ENCODE results near the gene CITED4. TPM values are rescaled to one million over a fixed set of nuclear protein-coding genes. Genes with fewer than 3 reads are reported as not detected.

The CITED4 gene
- total and polyA plus RNA-seq, 2 donors (not counting 1 experiment from before 2014, with no cell fraction given), result 0.20 to 1.7 TPM

GRCh38 chr1:40841602-40842001 lies 20.6 kb downstream of the CITED4 start:
- Histone ChIP-seq H3K27me3 (ENCODE audit: control insufficient read depth, insufficient read depth, low read length) (no peaks in the 10 kb centered on the region), H3K4me1 (ENCODE audit: control insufficient read depth, extremely low read depth, insufficient read depth, low read length) (no peaks in the 10 kb centered on the region), H3K79me2 (ENCODE audit: control insufficient read depth, insufficient read depth, low read length) (no peaks in the 10 kb centered on the region), H3K4me2 (ENCODE audit: extremely low read depth, insufficient read depth, low read length) (no peak overlapping the region), H3K9me3 (ENCODE audit: control insufficient read depth, insufficient read depth, low read depth, low read length) (no peaks in the 10 kb centered on the region), H3K4me3 (replicated peaks in 1 of 4; ENCODE audit: control extremely low read depth in 1 of 4, insufficient read depth in 1 of 4, low read depth in 3 of 4, low read length in 4 of 4) (no peak overlapping the region), H3K9ac (ENCODE audit: insufficient read depth, low read length) (no peak overlapping the region), H3K27ac (ENCODE audit: insufficient read depth, low read length) (no peak overlapping the region), H2AFZ (ENCODE audit: low read length) (no peak overlapping the region), H3K36me3 (ENCODE audit: control insufficient read depth, insufficient read depth, low read length) (no peaks in the 10 kb centered on the region), H4K20me1 (ENCODE audit: control insufficient read depth, extremely low read depth, insufficient read depth, low read length) (no peaks in the 10 kb centered on the region)
- no peak for DNase-seq (ENCODE audit: low read depth in 2 of 2)
- TF ChIP-seq, protein P1, sequence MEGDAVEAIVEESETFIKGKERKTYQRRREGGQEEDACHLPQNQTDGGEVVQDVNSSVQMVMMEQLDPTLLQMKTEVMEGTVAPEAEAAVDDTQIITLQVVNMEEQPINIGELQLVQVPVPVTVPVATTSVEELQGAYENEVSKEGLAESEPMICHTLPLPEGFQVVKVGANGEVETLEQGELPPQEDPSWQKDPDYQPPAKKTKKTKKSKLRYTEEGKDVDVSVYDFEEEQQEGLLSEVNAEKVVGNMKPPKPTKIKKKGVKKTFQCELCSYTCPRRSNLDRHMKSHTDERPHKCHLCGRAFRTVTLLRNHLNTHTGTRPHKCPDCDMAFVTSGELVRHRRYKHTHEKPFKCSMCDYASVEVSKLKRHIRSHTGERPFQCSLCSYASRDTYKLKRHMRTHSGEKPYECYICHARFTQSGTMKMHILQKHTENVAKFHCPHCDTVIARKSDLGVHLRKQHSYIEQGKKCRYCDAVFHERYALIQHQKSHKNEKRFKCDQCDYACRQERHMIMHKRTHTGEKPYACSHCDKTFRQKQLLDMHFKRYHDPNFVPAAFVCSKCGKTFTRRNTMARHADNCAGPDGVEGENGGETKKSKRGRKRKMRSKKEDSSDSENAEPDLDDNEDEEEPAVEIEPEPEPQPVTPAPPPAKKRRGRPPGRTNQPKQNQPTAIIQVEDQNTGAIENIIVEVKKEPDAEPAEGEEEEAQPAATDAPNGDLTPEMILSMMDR (conservative IDR thresholded peaks at IDR 0.05 in 1 of 2, IDR thresholded peaks at IDR 0.05 in 1 of 2; ENCODE audit: low read depth in 1 of 2, low read length in 2 of 2), result no peak
- no peak for TF ChIP-seq EZH2 (IDR thresholded peaks at IDR 0.05; ENCODE audit: low read length, missing control alignments)

- Histone ChIP-seq H3K4me2 (ENCODE audit: extremely low read depth, insufficient read depth, low read length) (no peak overlapping the region), H3K9me3 (ENCODE audit: control insufficient read depth, insufficient read depth, low read depth, low read length) (no peaks in the 10 kb centered on the region)
Measured at GRCh38 chr1:40840526-40841323, 21.4 kb downstream of the CITED4 start.

DNA sequence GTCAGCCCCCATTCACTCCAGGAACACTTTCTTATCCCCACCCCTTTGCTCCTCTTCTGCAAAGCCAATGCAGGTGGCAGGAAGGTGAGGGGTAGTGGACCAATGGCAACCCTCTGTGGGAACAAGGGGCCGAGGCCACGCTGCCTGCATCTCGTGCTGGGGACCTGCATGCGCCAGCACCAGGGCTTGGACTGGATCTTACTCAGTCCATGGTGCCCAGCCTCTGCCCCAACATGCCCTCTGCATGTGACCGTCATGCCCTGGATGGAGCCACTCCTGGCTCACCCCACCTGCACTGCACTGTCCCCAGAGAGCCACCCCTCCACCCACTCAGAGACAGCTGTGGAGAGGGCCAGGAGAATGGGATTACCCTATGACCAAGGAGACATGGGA lies 22.2 kb downstream of the CITED4 start:
- H3K36me3 ChIP-seq (ENCODE audit: control insufficient read depth, insufficient read depth, low read length), result no peaks in the 10 kb centered on the region
- peaks cover 3% of the 10 kb centered on the region for H3K27me3 ChIP-seq (ENCODE audit: control insufficient read depth, insufficient read depth, low read length)
- TF ChIP-seq, protein P1 (conservative IDR thresholded peaks at IDR 0.05 in 1 of 2, IDR thresholded peaks at IDR 0.05 in 1 of 2; ENCODE audit: low read depth in 1 of 2, low read length in 2 of 2), result no peak
- TF ChIP-seq EZH2 (IDR thresholded peaks at IDR 0.05; ENCODE audit: low read length, missing control alignments), result no peak
- H4K20me1 ChIP-seq (ENCODE audit: control insufficient read depth, extremely low read depth, insufficient read depth, low read length), result no peaks in the 10 kb centered on the region
- H2AFZ ChIP-seq (ENCODE audit: low read length), result no peak overlapping the region
- no peaks in the 10 kb centered on the region for H3K4me1 ChIP-seq (ENCODE audit: control insufficient read depth, extremely low read depth, insufficient read depth, low read length)
- no peak overlapping the region for H3K27ac ChIP-seq (ENCODE audit: insufficient read depth, low read length)
- no peak overlapping the region for H3K9ac ChIP-seq (ENCODE audit: insufficient read depth, low read length)
- no peak for DNase-seq (ENCODE audit: low read depth in 2 of 2)
- H3K9me3 ChIP-seq (ENCODE audit: control insufficient read depth, insufficient read depth, low read depth, low read length), result no peaks in the 10 kb centered on the region
- no peaks in the 10 kb centered on the region for H3K79me2 ChIP-seq (ENCODE audit: control insufficient read depth, insufficient read depth, low read length)
- no peak overlapping the region for H3K4me2 ChIP-seq (ENCODE audit: extremely low read depth, insufficient read depth, low read length)
- H3K4me3 ChIP-seq (replicated peaks in 1 of 4; ENCODE audit: control extremely low read depth in 1 of 4, insufficient read depth in 1 of 4, low read depth in 3 of 4, low read length in 4 of 4), result no peak overlapping the region

More at GRCh38 chr1:40840526-40841323, 21.4 kb downstream of the CITED4 start:
- H4K20me1 ChIP-seq (ENCODE audit: control insufficient read depth, extremely low read depth, insufficient read depth, low read length), result no peaks in the 10 kb centered on the region
- no peak overlapping the region for H3K4me3 ChIP-seq (replicated peaks in 1 of 4; ENCODE audit: control extremely low read depth in 1 of 4, insufficient read depth in 1 of 4, low read depth in 3 of 4, low read length in 4 of 4)
- peaks cover 3% of the 10 kb centered on the region for H3K27me3 ChIP-seq (ENCODE audit: control insufficient read depth, insufficient read depth, low read length)
- no peak for TF ChIP-seq EZH2 (IDR thresholded peaks at IDR 0.05; ENCODE audit: low read length, missing control alignments)
- TF ChIP-seq, protein P1 (conservative IDR thresholded peaks at IDR 0.05 in 1 of 2, IDR thresholded peaks at IDR 0.05 in 1 of 2; ENCODE audit: low read depth in 1 of 2, low read length in 2 of 2), result no peak
- H2AFZ ChIP-seq (ENCODE audit: low read length), result no peak overlapping the region
- no peak overlapping the region for H3K9ac ChIP-seq (ENCODE audit: insufficient read depth, low read length)
- H3K36me3 ChIP-seq (ENCODE audit: control insufficient read depth, insufficient read depth, low read length), result no peaks in the 10 kb centered on the region
- H3K27ac ChIP-seq (ENCODE audit: insufficient read depth, low read length), result no peak overlapping the region
- no peaks in the 10 kb centered on the region for H3K79me2 ChIP-seq (ENCODE audit: control insufficient read depth, insufficient read depth, low read length)
- H3K4me1 ChIP-seq (ENCODE audit: control insufficient read depth, extremely low read depth, insufficient read depth, low read length), result no peaks in the 10 kb centered on the region
- no peak for DNase-seq (ENCODE audit: low read depth in 2 of 2)

All from fibroblast of lung (primary cell).